Stomach (tissue), 4 donors: Measurements from ENCODE around the gene ARL13B.

Experiments
- CTCF ChIP-seq, 7 experiments: fragments of 450-650 bp in 4 of 7; fragments of 200-600 bp in 3 of 7; sonication (generic) in 3 of 7; IDR thresholded peaks; one replicate each; pipeline ENCODE4 v1.5.1; 2016 to 2019; ENCODE audit warnings: antibody characterized with exemption in 7 of 7, control low read depth in 2 of 7, mild to moderate bottlenecking in 1 of 7
- EP300 ChIP-seq: sonication (generic); formaldehyde crosslinking; IDR thresholded peaks from one replicate; pipeline ENCODE4 v1.6.1; 2017; ENCODE audit warnings: antibody characterized with exemption
- POLR2A ChIP-seq, 4 donors: fragments of 450-650 bp; IDR thresholded peaks; one replicate each; pipeline ENCODE4 v1.6.1; 2016; ENCODE audit warnings: antibody characterized with exemption in 4 of 4, control low read depth in 2 of 4, mild to moderate bottlenecking in 1 of 4, moderate library complexity in 1 of 4
- POLR2AphosphoS5 ChIP-seq, 3 donors: sonication (generic); formaldehyde crosslinking; IDR thresholded peaks; one replicate each; pipeline ENCODE4 v1.6.1; 2016; ENCODE audit warnings: antibody characterized with exemption in 3 of 3

- TF ChIP-seq CTCF (IDR thresholded peaks at IDR 0.05) (no peak), POLR2A (IDR thresholded peaks at IDR 0.05) (no peak), POLR2AphosphoS5 (IDR thresholded peaks at IDR 0.05) (no peak), EP300 (no peak)
Observed at GRCh38 chr3:93962798-93963197, 17.2 kb upstream of the ARL13B start.
